Activated T-cell treated with anti-CD3 and anti-CD28 coated beads, Interleukin-2, amount 50 U/mL, for 48 hours (primary cell): Measurements from ENCODE around the gene TTLL13.
A peak's percentile ranks its signal among the peaks of the same experiment; 100 is the strongest.
"Not testable (repeated sequence)": the region's sequence is repeated elsewhere in the genome, so short reads cannot be mapped to it uniquely, and the experiment has no call there.

ENCODE experiments used
- DNase-seq, 2 experiments: peaks; one replicate each; pipeline ENCODE4 v3.0.0-alpha.2; 2020

TTLL13 gene

GRCh38 chr15:90240856-90241255 lies 8.5 kb upstream of the TTLL13 start:
- DNase-seq, result no peak

GRCh38 chr15:90241343-90242192 lies 7.8 kb upstream of the TTLL13 start:
- no peak for DNase-seq

- DNase-seq, result no peak
Observed at GRCh38 chr15:90243943-90244639, 5.3 kb upstream of the TTLL13 start.

GRCh38 chr15:90248789-90249202 lies 560 bp upstream of the TTLL13 start:
- DNase-seq, result no peak

GRCh38 chr15:90257776-90258175 lies 8.4 kb downstream of the TTLL13 start:
- DNase-seq, result no peak

- DNase-seq, result no peak
Observed at GRCh38 chr15:90259524-90259923, 10.2 kb downstream of the TTLL13 start.

GRCh38 chr15:90260731-90261130 lies 11.4 kb downstream of the TTLL13 start:
- DNase-seq, result not testable (repeated sequence)

- no peak for DNase-seq
Observed at GRCh38 chr15:90261811-90262210, 12.5 kb downstream of the TTLL13 start.

GRCh38 chr15:90262426-90262825 lies 13.1 kb downstream of the TTLL13 start:
- no peak for DNase-seq

- peak; percentile 55 to 56 for DNase-seq
Observed at GRCh38 chr15:90264671-90265070, 15.3 kb downstream of the TTLL13 start.

- DNase-seq, result peak; percentile 94 to 96
Observed at GRCh38 chr15:90265271-90266060, 16.1 kb downstream of the TTLL13 start, which contains the start of gene NGRN. NGRN (plus strand) TSS chr15:90265672; CDS start chr15:90265713, 41 bp downstream.

- DNase-seq, result peak; percentile 61 to 66
Observed at GRCh38 chr15:90266061-90266431, 16.7 kb downstream of the TTLL13 start.

GRCh38 chr15:90266485-90266884 lies 17.1 kb downstream of the TTLL13 start:
- DNase-seq, result peak; percentile 31 to 40

- no peak for DNase-seq
Observed at GRCh38 chr15:90268415-90268814, 19.1 kb downstream of the TTLL13 start.

GRCh38 chr15:90270502-90271150 lies 21.3 kb downstream of the TTLL13 start:
- DNase-seq, result no peak

GRCh38 chr15:90271459-90272166 lies 22.3 kb downstream of the TTLL13 start:
- no peak for DNase-seq

GRCh38 chr15:90278467-90278866 lies 29.1 kb downstream of the TTLL13 start:
- not testable (repeated sequence) for DNase-seq

GRCh38 chr15:90280743-90281142 lies 31.4 kb downstream of the TTLL13 start:
- not testable (repeated sequence) for DNase-seq

- not testable (repeated sequence) for DNase-seq
Observed at GRCh38 chr15:90281637-90282036, 32.3 kb downstream of the TTLL13 start.

GRCh38 chr15:90286678-90287077 lies 37.3 kb downstream of the TTLL13 start:
- no peak for DNase-seq

- DNase-seq, result no peak
Observed at GRCh38 chr15:90287101-90287500, 37.7 kb downstream of the TTLL13 start.

GRCh38 chr15:90287946-90288345 lies 38.6 kb downstream of the TTLL13 start:
- no peak for DNase-seq
